ENCODE results near the gene NSA2.

Gene NSA2

GRCh38 chr5:74822288-74822687, 55.2 kb downstream of the NSA2 start:
- DNase-seq: no peak

GRCh38 chr5:74829413-74829812, 62.4 kb downstream of the NSA2 start:
- no peak for DNase-seq

Data from NCI-H526 (cell line).